Measurements from ENCODE around the gene INHBB.

Gene INHBB

GRCh38 chr2:120334068-120334467 lies 11.9 kb upstream of the INHBB start:
- TF ChIP-seq CTCF (IDR thresholded peaks at IDR 0.05; ENCODE audit: control insufficient read depth, insufficient read depth, low read depth, low read length, missing control alignments): no peak
- no peak overlapping the region for H3K4me3 ChIP-seq (ENCODE audit: control insufficient read depth, low read depth, low read length)
- DNase-seq (ENCODE audit: low read depth): no peak

GRCh38 chr2:120336749-120337148 lies 9.2 kb upstream of the INHBB start:
- no peak for TF ChIP-seq CTCF (IDR thresholded peaks at IDR 0.05; ENCODE audit: control insufficient read depth, insufficient read depth, low read depth, low read length, missing control alignments)
- no peak for DNase-seq (ENCODE audit: low read depth)
- H3K4me3 ChIP-seq (ENCODE audit: control insufficient read depth, low read depth, low read length): no peak overlapping the region

- H3K4me3 ChIP-seq (ENCODE audit: control insufficient read depth, low read depth, low read length): no peak overlapping the region
- DNase-seq (ENCODE audit: low read depth): no peak
- no peak for TF ChIP-seq CTCF (IDR thresholded peaks at IDR 0.05; ENCODE audit: control insufficient read depth, insufficient read depth, low read depth, low read length, missing control alignments)
Observed at GRCh38 chr2:120338015-120338414, 7.9 kb upstream of the INHBB start.

DNA sequence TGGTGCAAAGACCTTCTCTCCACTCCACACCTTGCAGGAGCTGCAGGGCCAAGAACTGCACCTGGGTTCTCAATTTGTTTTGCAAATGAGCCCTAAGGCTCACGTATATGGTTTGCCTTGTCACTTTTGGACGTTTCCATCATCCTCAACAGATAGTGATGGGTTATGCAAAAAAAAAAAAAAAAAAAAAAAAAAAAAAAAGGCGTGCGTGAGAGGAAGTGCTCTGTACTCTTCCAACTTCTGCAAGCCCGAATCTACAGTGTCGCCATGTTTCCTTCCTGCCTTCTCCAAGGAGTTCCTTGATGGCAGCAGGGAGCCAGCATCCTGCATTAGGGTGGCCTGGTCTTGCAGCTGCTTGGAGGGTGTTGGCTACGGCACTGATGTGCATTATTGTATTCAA lies 4.0 kb upstream of the INHBB start:
- H3K4me3 ChIP-seq (ENCODE audit: control insufficient read depth, low read depth, low read length): no peak overlapping the region
- DNase-seq (ENCODE audit: low read depth): no peak
- no peak for TF ChIP-seq CTCF (IDR thresholded peaks at IDR 0.05; ENCODE audit: control insufficient read depth, insufficient read depth, low read depth, low read length, missing control alignments)

DNA sequence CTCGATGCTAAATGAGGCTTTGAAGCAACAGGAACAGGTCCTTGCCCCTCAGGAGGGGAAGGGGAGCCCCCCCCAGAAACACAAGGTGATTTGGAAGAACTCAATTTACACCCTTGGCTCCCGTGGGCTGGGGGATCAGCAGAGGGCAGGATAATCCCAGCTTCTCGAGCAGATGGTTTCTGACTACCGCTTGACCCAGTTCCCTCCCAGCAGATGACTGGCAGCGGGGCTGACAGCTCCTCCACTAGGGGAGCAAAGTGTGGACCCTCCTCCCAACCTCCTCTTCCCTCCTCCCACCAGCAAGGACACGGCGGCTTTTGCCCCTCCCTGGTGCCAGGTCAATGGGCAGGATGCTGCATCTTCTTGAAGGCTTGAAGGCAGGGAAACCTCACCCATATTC lies 3.5 kb upstream of the INHBB start:
- no peak for DNase-seq (ENCODE audit: low read depth)

GRCh38 chr2:120343100-120343432 lies 2.9 kb upstream of the INHBB start:
- TF ChIP-seq CTCF (IDR thresholded peaks at IDR 0.05; ENCODE audit: control insufficient read depth, insufficient read depth, low read depth, low read length, missing control alignments): no peak
- no peak for DNase-seq (ENCODE audit: low read depth)
- no peak overlapping the region for H3K4me3 ChIP-seq (ENCODE audit: control insufficient read depth, low read depth, low read length)

More for the DNA sequence above, 3.5 kb upstream of the INHBB start:
- TF ChIP-seq CTCF (IDR thresholded peaks at IDR 0.05; ENCODE audit: control insufficient read depth, insufficient read depth, low read depth, low read length, missing control alignments): no peak
- no peak overlapping the region for H3K4me3 ChIP-seq (ENCODE audit: control insufficient read depth, low read depth, low read length)

GRCh38 chr2:120343433-120344105 lies 2.4 kb upstream of the INHBB start:
- no peak overlapping the region for H3K4me3 ChIP-seq (ENCODE audit: control insufficient read depth, low read depth, low read length)
- peak; percentile 80 for TF ChIP-seq CTCF (IDR thresholded peaks at IDR 0.05; ENCODE audit: control insufficient read depth, insufficient read depth, low read depth, low read length, missing control alignments)
- DNase-seq (ENCODE audit: low read depth): peak; percentile 29

Measured in AG09309 (cell line).